ENCODE measurements around the gene RHBDF2.

Gene RHBDF2

DNA sequence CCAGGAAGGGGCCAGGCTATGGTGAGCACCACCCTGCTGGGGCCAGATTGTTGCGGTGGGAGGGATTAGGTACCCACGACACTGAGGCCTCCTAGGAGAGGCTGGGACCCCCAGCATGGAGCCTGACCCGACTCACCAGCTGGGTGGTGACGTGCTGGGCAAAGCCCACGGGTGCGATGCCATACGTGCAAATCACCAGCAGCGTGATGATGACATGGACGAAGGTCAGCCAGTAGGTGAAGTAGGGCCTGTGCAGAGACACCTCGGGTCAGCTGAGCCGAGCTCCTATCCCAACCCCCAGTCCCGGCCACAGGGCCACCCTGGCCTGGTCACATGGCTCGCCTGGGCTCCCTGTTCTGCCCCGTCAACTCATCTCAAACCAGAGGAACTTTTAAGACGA, 26.3 kb downstream of the RHBDF2 start:
- CTCF ChIA-PET = interaction anchor here (0.9 kb wide), 1 partner anchor 8 kb away, joined by 3 read pairs; the partner anchor contains the start of gene AANAT
- POLR2A ChIA-PET = no interaction called here
- DNase-seq (ENCODE audit: extremely low spot score) = no peak
- TF ChIP-seq ELF4 (IDR thresholded peaks at IDR 0.05) (no peak), FOXA1 (IDR thresholded peaks at IDR 0.05) (no peak), L3MBTL2 (conservative IDR thresholded peaks at IDR 0.05) (no peak), FOXM1 (IDR thresholded peaks at IDR 0.05; ENCODE audit: borderline replicate concordance) (no peak), FOXK2 (IDR thresholded peaks at IDR 0.05) (no peak), SP1 (IDR thresholded peaks at IDR 0.05) (no peak), ARNT (IDR thresholded peaks at IDR 0.05) (no peak), CTBP1 (IDR thresholded peaks at IDR 0.05; ENCODE audit: borderline replicate concordance) (no peak), TARDBP (IDR thresholded peaks at IDR 0.05) (no peak), BHLHE40 (IDR thresholded peaks at IDR 0.05; ENCODE audit: borderline replicate concordance) (no peak), SUZ12 (IDR thresholded peaks at IDR 0.05) (no peak), LEF1 (IDR thresholded peaks at IDR 0.05; ENCODE audit: borderline replicate concordance) (no peak), ZNF384 (IDR thresholded peaks at IDR 0.05) (no peak), NFRKB (IDR thresholded peaks at IDR 0.05) (no peak), HDGF (IDR thresholded peaks at IDR 0.05; ENCODE audit: borderline replicate concordance) (no peak)
- TF ChIP-seq, protein P1, sequence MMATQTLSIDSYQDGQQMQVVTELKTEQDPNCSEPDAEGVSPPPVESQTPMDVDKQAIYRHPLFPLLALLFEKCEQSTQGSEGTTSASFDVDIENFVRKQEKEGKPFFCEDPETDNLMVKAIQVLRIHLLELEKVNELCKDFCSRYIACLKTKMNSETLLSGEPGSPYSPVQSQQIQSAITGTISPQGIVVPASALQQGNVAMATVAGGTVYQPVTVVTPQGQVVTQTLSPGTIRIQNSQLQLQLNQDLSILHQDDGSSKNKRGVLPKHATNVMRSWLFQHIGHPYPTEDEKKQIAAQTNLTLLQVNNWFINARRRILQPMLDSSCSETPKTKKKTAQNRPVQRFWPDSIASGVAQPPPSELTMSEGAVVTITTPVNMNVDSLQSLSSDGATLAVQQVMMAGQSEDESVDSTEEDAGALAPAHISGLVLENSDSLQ (IDR thresholded peaks at IDR 0.05) = no peak

DNA sequence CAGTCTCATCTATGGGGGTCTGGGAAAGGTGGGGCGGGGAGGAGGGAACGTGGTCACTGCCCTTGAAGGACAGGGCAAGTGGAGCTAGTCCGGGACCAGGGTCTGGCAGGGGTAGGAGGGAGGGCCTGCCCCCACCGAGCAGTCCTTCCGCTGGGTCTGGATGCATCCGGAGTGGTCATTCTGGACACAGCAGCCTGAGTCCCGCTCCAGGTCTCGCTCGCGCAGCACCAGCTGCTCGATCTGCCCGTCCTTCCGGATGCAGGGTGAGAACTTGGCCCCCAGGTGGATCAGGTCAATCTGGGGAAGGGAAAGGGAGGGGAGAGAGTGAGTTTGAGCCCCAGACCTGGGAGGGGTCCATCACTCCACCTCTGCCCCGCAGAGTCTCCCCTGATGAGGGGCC, 27.0 kb downstream of the RHBDF2 start:
- CTCF ChIA-PET = no interaction called here
- POLR2A ChIA-PET = no interaction called here
- no peak for DNase-seq (ENCODE audit: extremely low spot score)
- TF ChIP-seq SUZ12 (IDR thresholded peaks at IDR 0.05) (no peak), NFRKB (IDR thresholded peaks at IDR 0.05) (no peak), HDGF (IDR thresholded peaks at IDR 0.05; ENCODE audit: borderline replicate concordance) (no peak), FOXM1 (IDR thresholded peaks at IDR 0.05; ENCODE audit: borderline replicate concordance) (no peak), FOXK2 (IDR thresholded peaks at IDR 0.05) (no peak), TARDBP (IDR thresholded peaks at IDR 0.05) (no peak), FOXA1 (IDR thresholded peaks at IDR 0.05) (no peak), SP1 (IDR thresholded peaks at IDR 0.05) (no peak), CTBP1 (IDR thresholded peaks at IDR 0.05; ENCODE audit: borderline replicate concordance) (no peak), ZNF384 (IDR thresholded peaks at IDR 0.05) (no peak), ELF4 (IDR thresholded peaks at IDR 0.05) (no peak)

DNA sequence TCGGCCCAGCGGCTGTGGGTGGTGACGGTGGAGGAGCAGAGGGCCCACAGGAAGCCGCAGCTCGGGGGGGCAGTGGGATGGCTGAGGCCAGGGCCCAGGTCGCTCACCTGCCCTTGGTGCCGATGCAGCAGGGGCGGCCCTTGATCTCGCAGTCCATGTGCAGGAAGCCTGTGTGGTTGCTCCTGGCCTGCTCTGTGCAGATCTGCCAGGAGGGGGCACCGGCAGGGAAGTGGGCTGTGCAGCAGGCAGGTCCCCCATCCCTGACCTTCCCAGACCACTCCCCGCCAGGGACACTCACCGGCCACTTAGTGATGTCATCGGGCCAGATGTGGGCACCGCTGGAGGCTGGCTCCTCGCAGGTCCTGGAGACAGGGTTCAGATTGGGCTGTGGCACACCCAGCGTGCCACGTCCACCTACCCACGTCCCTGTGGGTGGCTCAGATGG, 27.7 kb downstream of the RHBDF2 start:
- DNase-seq (ENCODE audit: extremely low spot score) = no peak
- POLR2A ChIA-PET = no interaction called here
- CTCF ChIA-PET = no interaction called here
- TF ChIP-seq HDGF (IDR thresholded peaks at IDR 0.05; ENCODE audit: borderline replicate concordance) (no peak), ARNT (IDR thresholded peaks at IDR 0.05) (no peak), L3MBTL2 (conservative IDR thresholded peaks at IDR 0.05) (no peak), TARDBP (IDR thresholded peaks at IDR 0.05) (no peak), ZNF384 (IDR thresholded peaks at IDR 0.05) (no peak), CTBP1 (IDR thresholded peaks at IDR 0.05; ENCODE audit: borderline replicate concordance) (no peak), SP1 (IDR thresholded peaks at IDR 0.05) (no peak), SUZ12 (IDR thresholded peaks at IDR 0.05) (no peak), FOXA1 (IDR thresholded peaks at IDR 0.05) (no peak), ELF4 (IDR thresholded peaks at IDR 0.05) (no peak), BHLHE40 (IDR thresholded peaks at IDR 0.05; ENCODE audit: borderline replicate concordance) (no peak), FOXM1 (IDR thresholded peaks at IDR 0.05; ENCODE audit: borderline replicate concordance) (no peak), FOXK2 (IDR thresholded peaks at IDR 0.05) (no peak), LEF1 (IDR thresholded peaks at IDR 0.05; ENCODE audit: borderline replicate concordance) (no peak)

DNA sequence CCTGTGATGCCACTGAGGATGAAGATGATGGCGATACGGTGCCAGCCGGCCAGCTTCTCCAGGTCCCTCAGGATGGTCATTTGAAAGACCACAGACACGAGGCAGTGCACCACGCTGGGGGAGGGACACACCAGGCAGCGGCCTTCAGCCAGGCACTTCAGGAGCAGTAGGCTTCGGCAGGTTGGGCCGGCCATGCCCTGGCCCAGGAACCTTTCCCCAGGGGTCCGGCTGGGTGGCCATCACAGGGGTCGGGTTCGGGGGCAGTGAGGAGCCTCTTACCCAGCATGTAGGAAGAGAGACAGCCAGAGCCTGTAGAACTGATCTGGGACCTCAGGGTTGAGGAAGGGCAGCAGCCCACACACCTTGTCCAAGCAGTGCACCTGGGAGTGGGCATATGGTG, 28.5 kb downstream of the RHBDF2 start:
- TF ChIP-seq L3MBTL2 (conservative IDR thresholded peaks at IDR 0.05) (no peak), FOXK2 (IDR thresholded peaks at IDR 0.05) (no peak)
- TF ChIP-seq, protein P1 (IDR thresholded peaks at IDR 0.05) = no peak
- CTCF ChIA-PET = no interaction called here
- no peak for DNase-seq (ENCODE audit: extremely low spot score)
- POLR2A ChIA-PET = no interaction called here

DNA sequence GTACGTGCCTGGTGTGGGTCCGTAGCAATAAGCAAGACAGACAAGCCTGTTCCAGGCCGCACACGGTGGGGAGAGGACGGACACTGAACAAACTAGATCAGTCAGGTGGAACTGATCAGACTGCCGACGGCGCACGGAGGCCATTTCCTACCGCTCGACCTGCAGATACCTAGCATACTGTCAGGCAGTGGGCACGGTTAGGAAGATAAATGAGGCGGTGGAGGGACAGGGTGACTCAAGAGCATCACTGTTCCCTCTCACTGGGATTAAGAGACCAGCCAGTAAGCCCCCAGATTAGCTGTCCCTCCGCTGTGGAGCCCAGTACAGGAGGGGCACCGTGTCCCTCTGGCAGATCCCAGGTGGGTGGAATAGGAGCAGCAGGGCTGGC, 29.0 kb downstream of the RHBDF2 start:
- no peak for TF ChIP-seq TARDBP (IDR thresholded peaks at IDR 0.05)
- no peak for TF ChIP-seq SUZ12 (IDR thresholded peaks at IDR 0.05)
- TF ChIP-seq FOXK2 (IDR thresholded peaks at IDR 0.05) = no peak
- TF ChIP-seq ZNF384 (IDR thresholded peaks at IDR 0.05) = no peak
- no peak for TF ChIP-seq ELF4 (IDR thresholded peaks at IDR 0.05)
- TF ChIP-seq LEF1 (IDR thresholded peaks at IDR 0.05; ENCODE audit: borderline replicate concordance) = no peak
- TF ChIP-seq L3MBTL2 (conservative IDR thresholded peaks at IDR 0.05) = no peak
- TF ChIP-seq FOXA1 (IDR thresholded peaks at IDR 0.05) = no peak
- TF ChIP-seq BHLHE40 (IDR thresholded peaks at IDR 0.05; ENCODE audit: borderline replicate concordance) = no peak
- no peak for TF ChIP-seq HDGF (IDR thresholded peaks at IDR 0.05; ENCODE audit: borderline replicate concordance)
- no peak for TF ChIP-seq NFRKB (IDR thresholded peaks at IDR 0.05)
- no peak for DNase-seq (ENCODE audit: extremely low spot score)
- CTCF ChIA-PET = no interaction called here
- POLR2A ChIA-PET = no interaction called here

DNA sequence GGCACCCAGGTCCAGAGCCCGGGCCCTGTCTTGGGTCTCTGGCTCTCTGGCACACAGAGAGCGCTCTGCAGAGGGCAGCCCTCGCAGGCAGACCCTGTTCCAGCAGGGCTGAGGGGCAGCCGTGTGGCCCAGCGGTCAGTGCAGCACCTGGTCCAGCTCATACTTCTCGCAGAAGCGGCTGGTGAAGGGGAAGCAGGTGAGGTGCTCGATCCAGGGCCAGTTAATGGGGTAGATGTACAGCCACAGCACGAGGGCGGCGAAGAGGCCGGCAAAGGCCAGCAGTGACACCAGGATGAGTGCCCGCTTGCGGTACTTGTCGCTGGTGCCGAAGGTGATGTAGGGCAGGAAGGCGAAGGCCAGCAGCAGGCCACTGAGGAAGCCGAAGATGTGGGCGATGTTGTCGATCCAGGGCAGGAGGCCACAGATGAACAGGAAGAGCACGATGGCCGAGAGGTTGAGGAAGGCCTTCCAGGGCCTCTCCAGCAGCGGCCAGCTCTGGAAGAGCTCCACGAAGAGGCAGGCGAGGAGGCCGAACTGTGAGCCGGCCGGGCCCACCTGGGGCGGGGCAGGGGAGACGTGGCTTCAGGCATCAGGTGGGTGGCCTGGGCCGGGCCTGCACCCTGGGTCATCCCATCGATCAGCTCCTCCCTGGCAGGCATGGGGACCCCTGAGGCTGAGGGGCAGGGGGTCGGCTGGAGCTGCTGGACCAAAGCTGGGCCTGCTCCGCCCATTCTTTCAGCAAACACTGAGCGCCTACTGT, 29.5 kb downstream of the RHBDF2 start:
- no peak for DNase-seq (ENCODE audit: extremely low spot score)
- ChIA-PET POLR2A (no interaction called here), CTCF (no interaction called here)
- TF ChIP-seq L3MBTL2 (conservative IDR thresholded peaks at IDR 0.05) (no peak), SUZ12 (IDR thresholded peaks at IDR 0.05) (no peak), HDGF (IDR thresholded peaks at IDR 0.05; ENCODE audit: borderline replicate concordance) (no peak), SP1 (IDR thresholded peaks at IDR 0.05) (no peak), ZNF384 (IDR thresholded peaks at IDR 0.05) (no peak), TARDBP (IDR thresholded peaks at IDR 0.05) (no peak), ARNT (IDR thresholded peaks at IDR 0.05) (no peak), LEF1 (IDR thresholded peaks at IDR 0.05; ENCODE audit: borderline replicate concordance) (no peak), CTBP1 (IDR thresholded peaks at IDR 0.05; ENCODE audit: borderline replicate concordance) (no peak), FOXA1 (IDR thresholded peaks at IDR 0.05) (no peak)
